ENCODE data around the gene CELF4.

CELF4 gene

DNA sequence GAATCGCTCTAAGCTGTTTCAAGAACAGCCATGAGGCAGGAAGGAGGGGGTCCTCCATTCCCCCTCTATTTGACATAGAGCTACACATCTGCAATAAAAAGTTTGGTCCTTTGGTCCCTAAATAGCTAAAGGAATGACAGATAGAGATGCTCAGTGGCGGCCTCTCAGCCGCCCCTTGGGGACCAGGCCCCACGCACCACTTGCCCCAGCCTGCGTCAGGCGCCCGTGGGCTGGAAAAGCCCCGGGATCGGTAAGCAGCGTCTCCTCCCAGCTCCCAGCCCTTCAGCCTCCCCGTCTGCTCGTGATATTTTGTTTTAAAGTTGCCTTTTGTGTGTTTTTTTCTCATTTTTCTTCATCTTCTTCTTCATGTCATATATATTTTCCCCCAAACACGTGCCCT, 321.0 kb downstream of the CELF4 start:
- no peak overlapping the region for H3K4me3 ChIP-seq (ENCODE audit: low read depth, low read length)
- no peak for DNase-seq (ENCODE audit: low read depth)
- no peak for TF ChIP-seq CTCF (IDR thresholded peaks at IDR 0.05; ENCODE audit: low read depth, low read length, missing control alignments)

GRCh38 chr18:37243741-37244140, 321.9 kb downstream of the CELF4 start:
- DNase-seq (ENCODE audit: low read depth): no peak
- no peak for TF ChIP-seq CTCF (IDR thresholded peaks at IDR 0.05; ENCODE audit: low read depth, low read length, missing control alignments)
- H3K4me3 ChIP-seq (ENCODE audit: low read depth, low read length): no peak overlapping the region

- H3K4me3 ChIP-seq (ENCODE audit: low read depth, low read length): no peak overlapping the region
- DNase-seq (ENCODE audit: low read depth): no peak
- TF ChIP-seq CTCF (IDR thresholded peaks at IDR 0.05; ENCODE audit: low read depth, low read length, missing control alignments): no peak
Measured at GRCh38 chr18:37242826-37243560, 322.6 kb downstream of the CELF4 start.

GRCh38 chr18:37242091-37242490, 323.5 kb downstream of the CELF4 start:
- TF ChIP-seq CTCF (IDR thresholded peaks at IDR 0.05; ENCODE audit: low read depth, low read length, missing control alignments): no peak
- no peak overlapping the region for H3K4me3 ChIP-seq (ENCODE audit: low read depth, low read length)
- no peak for DNase-seq (ENCODE audit: low read depth)

DNA sequence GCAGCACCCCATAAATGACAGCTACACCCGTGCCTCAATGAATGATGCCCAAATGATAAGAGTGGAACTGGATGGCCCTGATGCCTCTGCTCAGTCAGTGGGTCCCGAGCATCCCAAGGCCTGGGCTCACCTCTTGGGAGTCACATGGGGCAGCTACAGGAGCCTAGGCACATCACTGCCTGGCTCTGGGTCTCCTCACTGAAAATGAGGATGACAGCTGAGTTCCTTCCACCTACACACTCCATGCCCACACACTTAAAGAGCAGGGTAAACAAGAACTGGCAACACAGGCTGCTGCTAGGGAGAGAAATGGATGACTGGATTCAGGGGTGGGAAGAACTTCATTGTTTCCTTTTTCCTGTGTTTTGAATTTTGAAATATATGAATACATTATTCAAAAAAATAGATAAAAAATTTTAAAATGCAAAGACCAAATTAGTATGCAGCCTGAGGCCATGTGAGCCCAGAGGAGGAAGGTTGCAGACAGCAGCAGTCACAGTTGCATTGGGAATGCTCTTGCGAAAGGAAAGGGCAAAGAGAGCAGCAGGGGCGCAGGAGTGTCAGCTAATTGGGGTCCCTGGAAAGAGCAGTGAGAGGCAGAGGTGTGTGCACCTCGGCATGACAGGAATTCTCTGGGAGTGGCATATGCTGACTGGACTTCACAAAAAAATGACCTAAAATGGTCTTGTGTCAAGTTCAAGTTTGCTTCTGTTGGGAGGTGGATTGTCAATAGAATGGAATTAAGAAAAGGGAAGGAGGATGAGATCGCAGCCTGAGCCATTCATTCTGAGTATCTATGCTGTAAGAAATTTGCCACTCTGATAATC, 327.1 kb downstream of the CELF4 start:
- TF ChIP-seq CTCF (IDR thresholded peaks at IDR 0.05; ENCODE audit: low read depth, low read length, missing control alignments): no peak
- H3K4me3 ChIP-seq (ENCODE audit: low read depth, low read length): no peak overlapping the region
- DNase-seq (ENCODE audit: low read depth): no peak

DNA sequence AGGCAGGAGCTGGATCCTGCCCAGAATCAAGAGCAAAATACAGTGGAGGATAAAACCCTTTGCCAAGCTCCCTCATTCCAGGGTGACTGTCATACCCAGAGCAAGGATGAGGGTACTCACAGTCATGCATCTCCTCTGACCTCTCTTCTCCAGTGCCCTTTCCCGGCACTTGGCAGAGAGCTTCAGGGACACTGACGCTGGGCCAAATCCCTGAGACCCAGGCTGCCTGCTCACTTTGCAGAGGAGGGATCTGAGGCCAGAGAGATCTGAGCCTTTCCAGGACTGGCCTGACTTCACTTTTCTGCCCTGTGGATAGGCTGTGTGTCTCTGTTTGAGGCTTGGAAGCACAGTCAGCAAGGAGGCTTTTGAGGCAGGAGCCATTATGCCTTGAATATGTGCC, 330.0 kb downstream of the CELF4 start:
- H3K4me3 ChIP-seq (ENCODE audit: low read depth, low read length): no peak overlapping the region
- DNase-seq (ENCODE audit: low read depth): no peak
- no peak for TF ChIP-seq CTCF (IDR thresholded peaks at IDR 0.05; ENCODE audit: low read depth, low read length, missing control alignments)

Data from GM12864 (cell line).